Daoy (cell line): Measurements from ENCODE around the gene USP31. TPM values are rescaled to one million over a fixed set of nuclear protein-coding genes. Genes with fewer than 3 reads are reported as not detected.

Experiments used
- DNase-seq: peaks from one replicate; pipeline ENCODE4 v3.0.0-alpha.2; 2015; ENCODE audit warnings: low read depth
- total RNA-seq: library from RNA; depleted of rRNA; stranded (reverse); fragments of >200 nt; shearing (Covaris generic); gene quantifications from 2 replicates; pipeline ENCODE4 v1.2.3, GENCODE V29; 2014

USP31 gene
- total RNA-seq, 1 experiment from 2014 or later: 3.2 TPM

- peak; percentile 65 for DNase-seq
Measured at GRCh38 chr16:23060458-23061320, 88.6 kb downstream of the USP31 start.

GRCh38 chr16:23059433-23059832, 89.8 kb downstream of the USP31 start:
- DNase-seq: no peak

- no peak for DNase-seq
Measured at GRCh38 chr16:23058576-23058975, 90.7 kb downstream of the USP31 start.

- DNase-seq: no peak
Measured at GRCh38 chr16:23057013-23057596, 92.1 kb downstream of the USP31 start.

GRCh38 chr16:23055481-23055880, 93.8 kb downstream of the USP31 start:
- DNase-seq: no peak

- DNase-seq: no peak
Measured at GRCh38 chr16:23052908-23053580, 96.2 kb downstream of the USP31 start.

GRCh38 chr16:23052221-23052620, 97.0 kb downstream of the USP31 start:
- DNase-seq: no peak

GRCh38 chr16:23051587-23051986, 97.7 kb downstream of the USP31 start:
- DNase-seq: no peak

GRCh38 chr16:23048164-23048563, 101.1 kb downstream of the USP31 start:
- no peak for DNase-seq

GRCh38 chr16:23045025-23045424, 104.2 kb downstream of the USP31 start:
- no peak for DNase-seq

- DNase-seq: no peak
Measured at GRCh38 chr16:23040246-23040645, 109.0 kb downstream of the USP31 start.

- DNase-seq: no peak
Measured at GRCh38 chr16:23039118-23039517, 110.1 kb downstream of the USP31 start.

GRCh38 chr16:23035240-23035639, 114.0 kb downstream of the USP31 start:
- no peak for DNase-seq

- no peak for DNase-seq
Measured at GRCh38 chr16:23031508-23032098, 117.6 kb downstream of the USP31 start.

- DNase-seq: no peak
Measured at GRCh38 chr16:23029733-23030420, 119.4 kb downstream of the USP31 start.

- DNase-seq: no peak
Measured at GRCh38 chr16:23027386-23027785, 121.9 kb downstream of the USP31 start.

- peak; percentile 42 for DNase-seq
Measured at GRCh38 chr16:23026784-23027362, 122.4 kb downstream of the USP31 start.

- DNase-seq: peak; percentile 7
Measured at GRCh38 chr16:23025692-23026307, 123.5 kb downstream of the USP31 start.

- no peak for DNase-seq
Measured at GRCh38 chr16:23024044-23024443, 125.2 kb downstream of the USP31 start.

GRCh38 chr16:23020084-23020483, 129.2 kb downstream of the USP31 start:
- peak; percentile 6 for DNase-seq

GRCh38 chr16:23016368-23016767, 132.9 kb downstream of the USP31 start:
- DNase-seq: no peak
